ENCODE measurements around the gene RBMS3. TPM values are rescaled to one million over a fixed set of nuclear protein-coding genes. Genes with fewer than 3 reads are reported as not detected.

The RBMS3 gene
- total RNA-seq, 4 donors from 2014 or later = 3.8 to 18.7 (median 14.6) TPM

DNA sequence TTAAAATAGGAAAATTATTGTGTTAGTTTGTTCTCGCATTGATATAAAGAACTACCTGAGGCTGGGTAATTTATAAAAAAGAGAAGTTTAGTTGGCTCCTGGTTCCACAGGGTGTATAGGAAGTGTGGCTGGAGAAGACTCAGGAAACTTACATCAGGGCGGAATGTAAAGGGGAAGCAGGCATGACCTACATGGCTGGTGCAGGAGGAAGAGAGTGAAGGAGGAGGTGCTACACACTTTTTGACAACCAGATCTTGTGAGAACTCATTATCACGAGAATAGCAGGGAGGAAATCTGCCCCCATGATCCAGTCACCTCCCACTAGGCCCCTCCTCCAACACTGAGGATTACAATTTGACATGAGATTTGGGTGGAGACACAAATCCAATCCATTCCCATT lies 490.7 kb downstream of the RBMS3 start:
- in situ Hi-C loops (cut with MboI; ENCODE audit: low pct_ligation_motif_present in 1 of 4, low pct_unique_long_range_greater_than_20kb in 1 of 4, low sequenced_read_pairs in 3 of 4) = loop anchor here in 1 of 4 donors (25.0 kb wide), 1 partner anchor 484 kb away; the partner anchor contains the start of gene RBMS3
- WGBS, 2 donors (ENCODE audit: low coverage in 1 of 2) = 68 to 85% methylated on average over 2 to 3 of the region's 3 CpGs
- no peaks in the 10 kb centered on the region for H3K9me3 ChIP-seq

DNA sequence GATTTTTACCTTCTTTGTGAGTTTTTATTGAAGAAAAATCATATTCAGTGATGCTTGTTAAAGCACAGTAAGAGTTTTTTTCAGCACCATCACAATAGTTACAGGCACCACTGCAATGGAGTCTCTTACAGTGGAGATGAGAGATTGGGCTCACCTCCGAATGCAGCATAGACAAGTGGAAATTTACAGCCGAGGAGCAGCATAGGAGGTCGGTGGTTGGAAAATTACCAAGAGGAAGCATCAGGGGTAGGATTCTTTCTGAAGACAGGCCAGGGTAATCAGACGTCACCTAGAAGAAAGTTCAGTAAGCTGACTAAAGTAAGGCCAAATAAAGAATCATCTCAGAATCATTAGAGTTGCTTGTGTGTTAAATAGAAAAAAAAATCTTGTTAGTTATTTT lies 491.6 kb downstream of the RBMS3 start:
- DNase-seq = no peak
- Histone ChIP-seq H3K27me3 (no peaks in the 10 kb centered on the region), H3K4me3 (no peak overlapping the region), H3K27ac (no peak overlapping the region), H3K4me1 (no peaks in the 10 kb centered on the region), H3K9me3 (no peaks in the 10 kb centered on the region), H3K36me3 (no peaks in the 10 kb centered on the region)
- intact Hi-C loops (cut with DNase I; ENCODE audit: low total_unique reads) = no loop called here
- 65% methylated on average over 2 to 4 of the region's 4 CpGs for WGBS, 2 donors (ENCODE audit: low coverage in 1 of 2)
- TF ChIP-seq EP300 (IDR thresholded peaks at IDR 0.05; ENCODE audit: low read depth) (no peak), POLR2AphosphoS5 (IDR thresholded peaks at IDR 0.05) (no peak), POLR2A (IDR thresholded peaks at IDR 0.05) (no peak)
- TF ChIP-seq, protein P1, sequence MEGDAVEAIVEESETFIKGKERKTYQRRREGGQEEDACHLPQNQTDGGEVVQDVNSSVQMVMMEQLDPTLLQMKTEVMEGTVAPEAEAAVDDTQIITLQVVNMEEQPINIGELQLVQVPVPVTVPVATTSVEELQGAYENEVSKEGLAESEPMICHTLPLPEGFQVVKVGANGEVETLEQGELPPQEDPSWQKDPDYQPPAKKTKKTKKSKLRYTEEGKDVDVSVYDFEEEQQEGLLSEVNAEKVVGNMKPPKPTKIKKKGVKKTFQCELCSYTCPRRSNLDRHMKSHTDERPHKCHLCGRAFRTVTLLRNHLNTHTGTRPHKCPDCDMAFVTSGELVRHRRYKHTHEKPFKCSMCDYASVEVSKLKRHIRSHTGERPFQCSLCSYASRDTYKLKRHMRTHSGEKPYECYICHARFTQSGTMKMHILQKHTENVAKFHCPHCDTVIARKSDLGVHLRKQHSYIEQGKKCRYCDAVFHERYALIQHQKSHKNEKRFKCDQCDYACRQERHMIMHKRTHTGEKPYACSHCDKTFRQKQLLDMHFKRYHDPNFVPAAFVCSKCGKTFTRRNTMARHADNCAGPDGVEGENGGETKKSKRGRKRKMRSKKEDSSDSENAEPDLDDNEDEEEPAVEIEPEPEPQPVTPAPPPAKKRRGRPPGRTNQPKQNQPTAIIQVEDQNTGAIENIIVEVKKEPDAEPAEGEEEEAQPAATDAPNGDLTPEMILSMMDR (IDR thresholded peaks at IDR 0.05) = no peak
- in situ Hi-C loops (cut with MboI; ENCODE audit: low pct_ligation_motif_present in 1 of 4, low pct_unique_long_range_greater_than_20kb in 1 of 4, low sequenced_read_pairs in 3 of 4) = loop anchor here in 1 of 4 donors (25.0 kb wide), 1 partner anchor 485 kb away; the partner anchor contains the start of gene RBMS3

More for the DNA sequence above, 490.7 kb downstream of the RBMS3 start:
- Histone ChIP-seq H3K36me3 (no peaks in the 10 kb centered on the region), H3K4me1 (no peaks in the 10 kb centered on the region), H3K4me3 (no peak overlapping the region), H3K27ac (no peak overlapping the region), H3K27me3 (no peaks in the 10 kb centered on the region)
- intact Hi-C loops (cut with DNase I; ENCODE audit: low total_unique reads) = no loop called here
- no peak for TF ChIP-seq POLR2AphosphoS5 (IDR thresholded peaks at IDR 0.05)
- TF ChIP-seq, protein P1 (IDR thresholded peaks at IDR 0.05) = no peak
- TF ChIP-seq EP300 (IDR thresholded peaks at IDR 0.05; ENCODE audit: low read depth) = no peak
- no peak for TF ChIP-seq POLR2A (IDR thresholded peaks at IDR 0.05)
- no peak for DNase-seq

DNA sequence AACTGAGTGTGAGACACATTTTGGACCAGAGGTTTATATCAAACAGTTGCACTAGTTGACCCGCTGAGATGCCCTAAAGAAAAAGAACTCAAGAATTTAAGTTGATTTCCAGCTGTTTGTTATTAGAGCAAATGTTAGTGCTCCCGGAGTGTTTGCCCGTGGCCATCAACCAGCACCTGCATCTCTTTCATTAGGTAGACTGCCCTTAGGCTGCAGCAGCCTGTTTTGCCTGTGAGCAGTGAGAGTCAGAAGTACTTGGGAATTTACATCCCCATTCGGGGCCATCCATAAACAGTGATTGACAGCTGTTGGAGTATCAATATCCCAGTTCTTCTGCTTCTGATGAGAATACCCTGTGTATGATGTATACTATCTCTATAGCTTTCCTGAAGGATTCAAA lies 492.6 kb downstream of the RBMS3 start:
- TF ChIP-seq POLR2AphosphoS5 (IDR thresholded peaks at IDR 0.05) (no peak), EP300 (IDR thresholded peaks at IDR 0.05; ENCODE audit: low read depth) (no peak), POLR2A (IDR thresholded peaks at IDR 0.05) (no peak)
- TF ChIP-seq, protein P1 (IDR thresholded peaks at IDR 0.05) = no peak
- H3K4me3 ChIP-seq = no peak overlapping the region
- in situ Hi-C loops (cut with MboI; ENCODE audit: low pct_ligation_motif_present in 1 of 4, low pct_unique_long_range_greater_than_20kb in 1 of 4, low sequenced_read_pairs in 3 of 4) (loop anchor here in 1 of 4 donors (25.0 kb wide), 1 partner anchor 486 kb away; the partner anchor contains the start of gene RBMS3), intact Hi-C loops (cut with DNase I; ENCODE audit: low total_unique reads) (no loop called here)
- DNase-seq = no peak
- no peaks in the 10 kb centered on the region for H3K9me3 ChIP-seq
- H3K27me3 ChIP-seq = no peaks in the 10 kb centered on the region
- H3K4me1 ChIP-seq = no peaks in the 10 kb centered on the region
- H3K27ac ChIP-seq = no peak overlapping the region
- H3K36me3 ChIP-seq = no peaks in the 10 kb centered on the region
- WGBS, 2 donors (ENCODE audit: low coverage in 1 of 2) = 87% methylated on average over 3 to 4 of the region's 4 CpGs

DNA sequence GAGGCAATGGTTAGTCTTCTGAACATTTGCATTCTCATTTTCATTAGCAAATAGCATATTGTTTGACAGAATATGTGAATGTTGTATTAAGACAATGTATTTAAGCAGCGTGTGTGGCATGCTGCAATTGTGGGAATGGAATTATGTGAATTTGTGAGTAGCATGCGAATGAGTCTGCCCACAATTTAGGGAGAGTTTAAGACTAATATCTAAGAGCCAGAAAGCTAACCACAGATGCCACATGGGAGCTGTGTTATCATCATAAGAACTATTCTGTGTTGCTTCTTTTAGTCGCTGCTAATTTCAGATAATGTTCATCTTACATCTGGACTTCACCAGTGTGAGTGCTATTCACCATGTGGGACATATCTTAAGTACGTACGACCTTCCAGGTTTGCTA lies 494.5 kb downstream of the RBMS3 start:
- no peaks in the 10 kb centered on the region for H3K36me3 ChIP-seq
- in situ Hi-C loops (cut with MboI; ENCODE audit: low pct_ligation_motif_present in 1 of 4, low pct_unique_long_range_greater_than_20kb in 1 of 4, low sequenced_read_pairs in 3 of 4) (no loop called here), intact Hi-C loops (cut with DNase I; ENCODE audit: low total_unique reads) (no loop called here)
- WGBS, 2 donors (ENCODE audit: low coverage in 1 of 2) = 84 to 87% methylated on average over 5 of the region's 5 CpGs
- no peaks in the 10 kb centered on the region for H3K27me3 ChIP-seq
- H3K4me1 ChIP-seq = no peaks in the 10 kb centered on the region
- H3K9me3 ChIP-seq = no peaks in the 10 kb centered on the region
- DNase-seq = no peak
- H3K27ac ChIP-seq = no peak overlapping the region
- no peak overlapping the region for H3K4me3 ChIP-seq
- TF ChIP-seq EP300 (IDR thresholded peaks at IDR 0.05; ENCODE audit: low read depth) (no peak), POLR2A (IDR thresholded peaks at IDR 0.05) (no peak), POLR2AphosphoS5 (IDR thresholded peaks at IDR 0.05) (no peak)
- TF ChIP-seq, protein P1 (IDR thresholded peaks at IDR 0.05) = no peak
